ENCODE data around the gene ABI1.
A peak's percentile ranks its signal among the peaks of the same experiment; 100 is the strongest.

DNA sequence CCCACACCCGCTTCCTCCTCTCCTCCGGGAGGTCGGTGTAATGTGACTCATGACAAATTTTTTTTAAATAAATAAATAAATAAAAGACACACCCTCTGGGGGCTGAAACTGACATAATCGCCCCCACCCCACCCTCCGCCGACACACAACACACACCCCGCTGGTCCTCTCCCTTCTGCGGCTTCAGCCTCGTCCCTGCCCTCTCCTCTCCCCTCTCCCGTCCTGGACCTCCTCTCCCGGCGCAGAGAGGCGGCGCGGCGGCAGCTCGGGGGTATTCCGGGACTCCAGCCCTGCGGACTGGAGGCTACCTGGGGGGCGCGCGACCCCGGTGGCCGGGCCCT, 686 bp downstream of the ABI1 start:
- no peak for TF ChIP-seq CTCF (IDR thresholded peaks at IDR 0.05; ENCODE audit: extremely low read depth in 1 of 2, insufficient read depth in 1 of 2, low read depth in 1 of 2, low read length in 2 of 2)
- peak; percentile 19 for TF ChIP-seq FOS (IDR thresholded peaks at IDR 0.05; ENCODE audit: borderline replicate concordance, insufficient read depth, low read length)
- no peak for TF ChIP-seq EZH2 (IDR thresholded peaks at IDR 0.05; ENCODE audit: borderline replicate concordance, low read depth, low read length, severe bottlenecking)
- no peak for TF ChIP-seq MYC (IDR thresholded peaks at IDR 0.05; ENCODE audit: low read depth, low read length)
- peak; percentile 27 for TF ChIP-seq POLR2AphosphoS5 (IDR thresholded peaks at IDR 0.05; ENCODE audit: insufficient read depth, low read depth, low read length)
- no peak for TF ChIP-seq POLR2A (IDR thresholded peaks at IDR 0.05; ENCODE audit: low read depth, low read length)
